LNCaP clone FGC (cell line): ENCODE data around the gene RAB22A.
"Not testable (repeated sequence)": the region's sequence is repeated elsewhere in the genome, so short reads cannot be mapped to it uniquely, and the experiment has no call there.

ENCODE experiments used
- DNase-seq: peaks from one replicate; pipeline ENCODE4 v3.0.0-alpha.2; 2011; ENCODE audit warnings: low read depth
- H3K4me3 ChIP-seq: 2 replicates; pipeline ENCODE4 v1.5.1; 2011; ENCODE audit warnings: mild to moderate bottlenecking, low read depth, low read length, control low read depth
- CTCF ChIP-seq: IDR thresholded peaks from 2 replicates; pipeline ENCODE4 v1.5.1; 2012; ENCODE audit warnings: mild to moderate bottlenecking; ENCODE audit not compliant: control insufficient read depth, insufficient read depth; ENCODE audit errors: extremely low read depth

Gene RAB22A

GRCh38 chr20:58406422-58407001 lies 97.0 kb downstream of the RAB22A start:
- no peak overlapping the region for H3K4me3 ChIP-seq
- TF ChIP-seq CTCF: no peak

DNA sequence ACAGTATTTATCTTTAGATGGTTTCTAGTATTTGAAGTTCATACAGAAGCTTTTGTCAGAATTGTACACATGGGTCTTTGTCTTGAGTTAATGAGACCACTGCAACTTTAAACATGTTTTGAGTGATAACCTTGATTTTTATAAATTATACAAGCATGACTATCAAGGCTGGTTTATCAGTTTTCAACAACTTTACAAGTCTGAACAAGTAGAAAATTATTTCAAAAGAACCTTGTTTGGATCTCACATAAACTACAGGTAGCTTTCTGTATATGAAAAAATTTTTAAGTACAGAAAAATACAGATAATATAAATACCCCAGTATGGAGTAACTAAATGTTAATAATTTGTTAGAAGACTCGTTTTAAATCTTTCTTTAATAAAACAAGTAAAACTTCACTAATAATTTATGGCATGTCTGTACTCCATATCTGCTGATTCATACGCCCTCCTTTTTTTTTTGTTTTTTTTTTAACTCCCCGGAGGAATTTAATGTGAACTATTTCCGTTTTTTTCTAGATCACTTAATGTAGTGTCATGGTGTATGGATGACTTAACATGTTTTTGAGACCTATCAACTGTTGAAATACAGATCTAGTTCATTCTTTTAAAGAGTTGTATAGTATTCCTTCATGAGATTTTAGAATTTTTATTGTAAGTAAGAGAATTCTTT lies 97.8 kb downstream of the RAB22A start:
- no peak for DNase-seq
- no peak overlapping the region for H3K4me3 ChIP-seq
- no peak for TF ChIP-seq CTCF

More at GRCh38 chr20:58406422-58407001, 97.0 kb downstream of the RAB22A start:
- DNase-seq: no peak

DNA sequence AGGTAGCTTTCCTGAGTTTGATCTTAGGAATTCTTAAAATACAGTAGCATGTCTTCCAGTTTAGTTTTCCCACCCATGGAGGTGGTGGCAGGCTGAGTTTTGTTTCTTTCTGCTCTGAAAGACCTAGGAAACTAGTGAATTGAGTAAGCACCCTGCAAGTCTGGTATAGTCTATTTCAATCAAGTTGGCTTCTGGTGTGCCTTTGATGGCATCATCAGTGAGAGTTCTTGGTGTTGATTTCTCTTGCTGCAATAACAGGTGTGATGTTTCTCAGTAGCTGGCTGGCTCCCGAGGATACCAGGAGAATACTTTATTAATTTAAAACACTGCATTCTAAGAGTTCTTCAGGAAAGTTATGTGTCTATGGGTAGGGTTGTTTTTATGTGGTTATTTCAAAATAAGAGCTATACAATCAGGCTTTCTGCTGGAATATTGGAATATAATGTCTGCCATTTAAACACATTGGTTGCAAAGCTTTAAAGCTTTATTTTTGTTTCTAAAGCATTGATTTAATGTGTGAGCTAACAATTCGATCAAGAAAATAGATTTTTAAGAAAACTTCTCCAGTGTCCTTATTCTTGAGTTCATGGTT lies 98.5 kb downstream of the RAB22A start:
- TF ChIP-seq CTCF: no peak
- H3K4me3 ChIP-seq: no peak overlapping the region
- DNase-seq: no peak

DNA sequence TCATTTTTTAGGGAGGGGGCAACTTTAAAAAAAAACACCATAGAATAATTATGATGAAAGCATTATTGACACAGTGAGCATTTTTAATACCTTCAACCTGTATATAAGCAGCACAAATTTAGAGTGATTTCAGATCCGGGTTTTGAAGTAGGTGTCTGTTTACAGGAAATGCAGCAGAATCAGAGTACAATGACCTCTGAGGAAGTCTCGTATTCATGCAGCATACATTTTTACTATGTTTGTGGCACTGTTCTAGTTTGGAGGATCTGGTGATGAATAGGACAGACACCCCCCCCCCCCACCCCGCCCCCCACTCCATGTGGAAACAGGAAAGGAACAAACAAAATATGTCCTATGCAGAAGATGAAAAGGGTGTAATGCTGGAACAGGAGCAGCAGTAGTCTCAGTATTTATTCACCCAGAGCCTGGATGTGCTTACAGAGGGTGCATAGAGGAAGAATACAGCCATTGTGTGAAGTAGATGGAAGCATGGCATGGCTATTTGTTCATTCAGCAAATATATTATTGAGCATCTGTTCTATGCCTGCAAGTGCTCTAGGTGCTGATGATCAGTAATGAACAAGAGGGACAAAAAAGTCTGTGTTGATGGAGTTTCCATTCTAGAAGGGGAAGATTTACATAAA lies 99.2 kb downstream of the RAB22A start:
- DNase-seq: no peak
- TF ChIP-seq CTCF: no peak
- H3K4me3 ChIP-seq: no peak overlapping the region

DNA sequence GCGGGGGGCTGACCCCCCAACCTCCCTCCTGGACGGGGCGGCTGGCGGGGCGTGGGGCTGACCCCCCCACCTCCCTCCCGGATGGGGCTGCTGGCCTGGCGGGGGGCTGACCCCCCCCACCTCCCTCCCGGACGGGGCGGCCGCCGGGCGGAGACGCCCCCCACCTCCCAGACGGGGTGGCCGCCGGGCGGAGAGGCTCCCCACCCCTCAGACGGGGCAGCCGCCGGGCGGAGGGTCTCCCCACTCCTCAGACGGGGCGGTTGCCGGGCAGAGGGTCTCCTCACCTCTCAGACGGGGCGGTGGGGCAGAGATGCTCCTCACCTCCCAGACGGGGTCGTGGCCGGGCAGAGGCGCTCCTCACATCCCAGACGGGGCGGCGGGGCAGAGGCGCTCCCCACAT lies 104.7 kb downstream of the RAB22A start:
- not testable (repeated sequence) for H3K4me3 ChIP-seq, DNase-seq

DNA sequence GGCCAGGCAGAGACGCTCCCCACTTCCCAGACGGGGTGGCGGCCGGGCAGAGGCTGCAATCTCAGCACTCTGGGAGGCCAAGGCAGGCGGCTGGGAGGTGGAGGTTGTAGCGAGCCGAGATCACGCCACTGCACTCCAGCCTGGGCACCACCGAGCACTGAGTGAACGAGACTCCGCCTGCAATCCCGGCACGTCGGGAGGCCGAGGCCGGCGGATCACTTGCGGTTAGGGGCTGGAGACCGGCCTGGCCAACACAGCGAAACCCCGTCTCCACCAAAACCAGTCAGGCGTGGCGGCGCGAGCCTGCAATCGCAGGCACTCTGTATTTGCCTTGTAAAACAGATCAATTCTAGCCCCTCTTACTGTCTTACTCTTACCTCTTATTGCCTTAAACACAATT lies 105.3 kb downstream of the RAB22A start:
- not testable (repeated sequence) for DNase-seq

GRCh38 chr20:58416057-58416456 lies 106.5 kb downstream of the RAB22A start:
- no peak for DNase-seq
- H3K4me3 ChIP-seq: no peak overlapping the region
- TF ChIP-seq CTCF: no peak

More for the DNA sequence above, 105.3 kb downstream of the RAB22A start:
- not testable (repeated sequence) for H3K4me3 ChIP-seq
